Measurements from ENCODE around the gene DIAPH2. TPM values are rescaled to one million over a fixed set of nuclear protein-coding genes. Genes with fewer than 3 reads are reported as not detected.

DIAPH2 gene
- total RNA-seq, 4 donors from 2014 or later, result 10.3 to 36.6 (median 17.9) TPM

GRCh38 chrX:96994093-96994492 is 309.5 kb downstream of the DIAPH2 start:
- intact Hi-C loops (cut with DNase I), result no loop called here
- Histone ChIP-seq H3K4me1 (no peaks in the 10 kb centered on the region), H3K9me3 (no peaks in the 10 kb centered on the region), H3K4me3 (no peak overlapping the region), H3K36me3 (no peaks in the 10 kb centered on the region), H3K27ac (no peak overlapping the region), H3K27me3 (no peaks in the 10 kb centered on the region)
- WGBS, 2 donors, result 59 to 88% methylated on average over 2 of the region's 2 CpGs
- no peak for TF ChIP-seq POLR2A (IDR thresholded peaks at IDR 0.05)
- no peak for TF ChIP-seq CTCF (IDR thresholded peaks at IDR 0.05)
- no peak for DNase-seq

- H3K27me3 ChIP-seq, result no peaks in the 10 kb centered on the region
- 76% methylated on average over 4 of the region's 4 CpGs for WGBS, 2 donors
- TF ChIP-seq POLR2A (IDR thresholded peaks at IDR 0.05) (no peak), CTCF (IDR thresholded peaks at IDR 0.05) (no peak)
- H3K9me3 ChIP-seq, result no peaks in the 10 kb centered on the region
- H3K4me1 ChIP-seq, result no peaks in the 10 kb centered on the region
- H3K4me3 ChIP-seq, result no peak overlapping the region
- DNase-seq, result no peak
- no peak overlapping the region for H3K27ac ChIP-seq
- H3K36me3 ChIP-seq, result no peaks in the 10 kb centered on the region
- intact Hi-C loops (cut with DNase I), result no loop called here
These were observed 312.6 kb downstream of the DIAPH2 start for GRCh38 chrX:96997196-96997595.

GRCh38 chrX:97000682-97001368 is 316.2 kb downstream of the DIAPH2 start:
- H3K4me1 ChIP-seq, result no peaks in the 10 kb centered on the region
- H3K36me3 ChIP-seq, result no peaks in the 10 kb centered on the region
- H3K9me3 ChIP-seq, result no peaks in the 10 kb centered on the region
- H3K27ac ChIP-seq, result no peak overlapping the region
- no peaks in the 10 kb centered on the region for H3K27me3 ChIP-seq
- H3K4me3 ChIP-seq, result no peak overlapping the region
- TF ChIP-seq CTCF (IDR thresholded peaks at IDR 0.05), result no peak
- TF ChIP-seq POLR2A (IDR thresholded peaks at IDR 0.05), result no peak
- DNase-seq, result no peak
- intact Hi-C loops (cut with DNase I), result no loop called here

GRCh38 chrX:97006167-97006566 is 321.5 kb downstream of the DIAPH2 start:
- no peak for TF ChIP-seq POLR2A (IDR thresholded peaks at IDR 0.05)
- TF ChIP-seq CTCF (IDR thresholded peaks at IDR 0.05), result no peak
- DNase-seq, result no peak
- intact Hi-C loops (cut with DNase I), result no loop called here
- Histone ChIP-seq H3K27ac (no peak overlapping the region), H3K4me1 (no peaks in the 10 kb centered on the region), H3K4me3 (no peak overlapping the region), H3K27me3 (no peaks in the 10 kb centered on the region), H3K36me3 (no peaks in the 10 kb centered on the region), H3K9me3 (no peaks in the 10 kb centered on the region)
- WGBS, 2 donors, result 68 to 92% methylated on average over 3 of the region's 3 CpGs

- DNase-seq, result no peak
- no peak overlapping the region for H3K4me3 ChIP-seq
- no peak overlapping the region for H3K27ac ChIP-seq
- no peaks in the 10 kb centered on the region for H3K27me3 ChIP-seq
- H3K36me3 ChIP-seq, result no peaks in the 10 kb centered on the region
- no peaks in the 10 kb centered on the region for H3K9me3 ChIP-seq
- intact Hi-C loops (cut with DNase I), result no loop called here
- no peak for TF ChIP-seq POLR2A (IDR thresholded peaks at IDR 0.05)
- TF ChIP-seq CTCF (IDR thresholded peaks at IDR 0.05), result no peak
- no peaks in the 10 kb centered on the region for H3K4me1 ChIP-seq
These were observed 324.7 kb downstream of the DIAPH2 start for GRCh38 chrX:97009391-97009790.

Measured in esophagus squamous epithelium (tissue), 5 donors.